Right renal pelvis (tissue), 4 donors: Measurements from ENCODE around the gene HRC. TPM values are rescaled to one million over a fixed set of nuclear protein-coding genes. Genes with fewer than 3 reads are reported as not detected.
"Not testable (repeated sequence)": the region's sequence is repeated elsewhere in the genome, so short reads cannot be mapped to it uniquely, and the experiment has no call there.

ENCODE experiments used
- DNase-seq, 4 donors: peaks; one replicate each; pipeline ENCODE4 v3.0.0-alpha.2; 2013; ENCODE audit warnings: low read depth in 4 of 4, low spot score in 3 of 4, missing footprints in 1 of 4
- polyA plus RNA-seq, 4 donors: library from polyadenylated mRNA; unstranded; fragments of 120-200 nt; gene quantifications; one replicate each; pipeline ENCODE4 v1.2.1, GENCODE V29; 2013; ENCODE audit not compliant: insufficient read length in 4 of 4

The HRC gene
- polyA plus RNA-seq, 4 donors, result 27.0 to 30.6 (median 29.7) TPM

DNA sequence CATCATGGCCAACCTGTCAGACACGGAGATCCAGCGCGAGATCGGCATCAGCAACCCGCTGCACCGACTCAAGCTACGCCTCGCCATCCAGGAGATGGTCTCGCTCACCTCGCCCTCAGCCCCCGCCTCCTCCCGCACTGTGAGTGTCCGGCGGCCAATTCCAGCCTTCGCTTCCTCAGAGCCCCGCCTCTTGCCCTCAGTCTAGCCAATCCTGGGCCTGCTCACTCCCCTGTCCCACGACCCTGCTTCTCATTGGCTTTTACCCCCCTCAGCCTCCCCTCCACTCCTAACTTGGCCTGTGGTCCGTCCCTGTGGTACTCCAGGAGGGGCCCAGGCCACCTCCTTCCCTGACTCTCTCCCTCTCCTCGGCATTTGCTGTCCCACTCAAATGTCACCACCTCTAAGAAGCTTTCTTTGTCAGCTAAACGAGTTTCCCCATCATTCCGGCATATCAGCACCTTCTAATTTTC, 12.3 kb downstream of the HRC start:
- peak in 2 of 4 donors; percentile 84 to 87 for DNase-seq

DNA sequence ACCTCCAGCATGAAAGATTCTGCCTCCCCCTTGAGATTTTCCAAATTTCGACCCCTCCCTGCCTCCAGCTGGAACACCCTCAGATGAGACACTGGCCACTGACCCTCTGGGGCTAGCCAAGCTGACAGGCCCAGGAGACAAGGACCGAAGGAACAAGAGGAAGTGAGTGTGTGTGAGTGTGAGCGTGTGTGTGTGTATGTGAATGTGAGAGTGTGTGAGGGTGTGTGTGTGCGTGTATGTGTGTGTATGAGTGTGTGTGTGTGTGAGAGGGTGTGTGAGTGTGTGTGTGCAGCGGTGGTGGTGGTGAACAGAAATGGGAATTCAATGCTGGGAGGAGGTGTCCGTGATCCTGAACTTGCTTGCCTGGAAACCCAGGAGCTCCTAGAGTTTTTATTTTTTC, 13.8 kb downstream of the HRC start:
- DNase-seq, result no peak

DNA sequence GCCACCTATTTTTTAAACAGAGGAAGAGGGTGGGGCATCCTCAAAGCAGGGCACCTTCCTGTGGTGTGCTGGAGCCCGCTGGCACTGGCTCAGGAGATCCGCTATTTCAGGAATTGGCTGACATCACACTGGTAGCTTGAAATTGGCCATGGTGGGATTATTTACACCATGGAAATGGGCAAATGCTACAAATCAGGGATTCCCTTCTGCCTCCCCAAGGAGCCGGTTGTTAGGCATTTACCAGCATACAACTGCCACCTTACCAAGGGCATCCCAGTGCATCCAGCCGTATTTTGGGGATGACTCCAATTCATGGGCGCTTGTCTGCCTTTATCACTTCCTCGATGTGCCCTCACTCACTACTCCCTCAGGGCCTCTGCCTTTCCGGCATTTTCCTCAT, 14.2 kb downstream of the HRC start:
- no peak for DNase-seq

DNA sequence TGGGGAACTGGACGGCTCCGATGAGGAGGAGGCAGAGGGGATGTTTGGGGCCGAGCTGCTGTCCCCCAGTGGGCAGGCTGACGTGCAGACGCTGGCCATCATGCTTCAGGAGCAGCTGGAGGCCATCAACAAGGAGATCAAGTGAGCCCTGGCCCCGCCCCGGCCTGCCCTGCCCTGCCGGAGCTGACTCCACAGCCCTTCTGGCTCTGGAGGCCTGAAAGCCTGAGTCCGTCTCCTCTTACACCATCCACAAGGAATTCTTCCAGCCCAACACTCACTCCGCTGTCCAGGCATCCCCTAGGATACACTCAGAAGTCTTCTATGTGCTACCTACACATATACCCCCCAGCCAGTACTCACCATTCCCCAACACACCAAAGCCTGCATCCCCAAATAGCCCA, 18.4 kb downstream of the HRC start:
- no peak for DNase-seq

DNA sequence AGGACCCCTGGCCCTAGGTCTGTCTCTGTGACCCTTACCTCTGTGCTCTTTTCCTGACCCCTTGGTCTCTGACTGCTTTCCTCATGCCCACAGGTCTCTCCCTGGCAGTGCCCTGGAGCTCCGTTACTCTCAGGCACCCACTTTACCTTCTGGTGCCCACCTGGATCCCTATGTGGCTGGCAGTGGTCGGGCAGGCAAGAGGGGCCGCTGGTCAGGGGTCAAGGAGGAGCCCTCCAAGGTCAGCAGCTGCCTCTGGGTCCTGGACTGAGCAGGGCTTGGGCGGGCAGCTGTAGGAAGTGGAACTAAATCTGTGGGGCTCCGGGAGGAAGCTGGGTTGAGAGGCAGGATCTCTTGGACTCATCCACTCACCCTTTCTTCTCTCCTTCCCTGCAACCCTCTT, 19.5 kb downstream of the HRC start:
- DNase-seq, result no peak

DNA sequence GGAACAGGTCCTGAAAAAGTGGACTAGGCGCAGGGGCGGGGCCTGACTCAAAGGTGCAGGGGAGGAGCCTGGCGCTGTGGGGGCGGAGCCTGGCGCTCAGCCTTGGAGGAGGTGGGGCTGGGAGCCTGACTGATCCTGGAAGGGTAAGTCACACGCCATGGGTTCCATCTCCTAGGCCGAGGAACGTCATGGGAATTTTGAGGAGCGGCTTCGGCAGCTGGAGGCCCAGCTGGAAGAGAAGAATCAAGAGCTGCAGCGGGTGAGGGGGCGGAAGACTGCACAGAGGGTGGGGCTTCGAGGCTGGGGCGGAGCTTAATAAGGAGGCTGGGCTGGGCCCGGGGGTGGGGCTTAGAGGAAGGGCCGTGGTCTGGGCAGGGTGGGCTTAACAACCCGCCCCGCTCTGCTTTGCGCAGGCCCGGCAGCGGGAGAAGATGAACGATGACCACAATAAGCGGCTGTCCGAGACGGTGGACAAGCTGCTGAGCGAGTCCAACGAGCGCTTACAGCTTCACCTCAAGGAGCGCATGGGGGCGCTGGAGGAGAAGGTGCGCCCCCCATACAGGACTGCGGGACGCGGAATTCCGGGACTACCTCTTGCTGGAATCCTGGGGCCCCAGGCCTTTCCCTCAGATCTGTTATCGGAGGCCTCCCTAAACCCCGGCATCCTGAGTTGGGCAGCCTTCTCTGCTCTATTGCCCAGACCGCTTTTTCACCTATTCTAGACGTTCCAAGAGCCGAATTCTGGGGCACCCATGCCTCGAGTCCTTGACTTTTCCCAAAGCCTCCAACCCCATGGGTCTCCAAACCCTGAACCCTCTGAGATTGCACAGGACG, 21.4 kb downstream of the HRC start:
- no peak for DNase-seq

DNA sequence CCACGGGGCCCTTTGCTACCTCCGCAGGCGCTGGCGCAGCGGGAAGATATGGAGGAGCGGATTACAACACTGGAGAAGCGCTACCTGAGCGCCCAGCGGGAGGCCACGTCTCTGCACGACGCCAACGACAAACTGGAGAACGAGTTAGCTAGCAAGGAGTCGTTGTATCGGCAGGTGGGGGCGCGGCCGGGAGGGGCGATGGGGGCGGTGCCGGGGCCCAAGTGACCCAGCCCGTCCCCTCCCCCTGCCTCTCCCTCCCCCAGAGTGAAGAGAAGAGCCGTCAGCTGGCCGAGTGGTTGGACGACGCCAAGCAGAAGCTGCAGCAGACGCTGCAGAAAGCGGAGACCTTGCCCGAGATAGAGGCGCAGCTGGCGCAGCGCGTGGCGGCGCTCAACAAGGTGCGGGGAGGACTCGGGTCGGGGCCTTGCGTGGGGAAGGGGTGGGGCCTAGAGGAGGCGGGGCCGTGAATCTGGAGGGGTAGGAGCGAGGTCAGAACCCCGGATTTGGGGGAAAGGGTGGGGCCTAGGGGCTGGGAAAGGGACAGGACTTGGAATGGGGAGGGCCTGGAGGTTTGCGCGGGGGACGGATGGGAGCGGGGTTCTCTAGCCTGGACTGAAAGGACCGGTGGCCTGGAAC, 22.1 kb downstream of the HRC start:
- DNase-seq, result no peak

DNA sequence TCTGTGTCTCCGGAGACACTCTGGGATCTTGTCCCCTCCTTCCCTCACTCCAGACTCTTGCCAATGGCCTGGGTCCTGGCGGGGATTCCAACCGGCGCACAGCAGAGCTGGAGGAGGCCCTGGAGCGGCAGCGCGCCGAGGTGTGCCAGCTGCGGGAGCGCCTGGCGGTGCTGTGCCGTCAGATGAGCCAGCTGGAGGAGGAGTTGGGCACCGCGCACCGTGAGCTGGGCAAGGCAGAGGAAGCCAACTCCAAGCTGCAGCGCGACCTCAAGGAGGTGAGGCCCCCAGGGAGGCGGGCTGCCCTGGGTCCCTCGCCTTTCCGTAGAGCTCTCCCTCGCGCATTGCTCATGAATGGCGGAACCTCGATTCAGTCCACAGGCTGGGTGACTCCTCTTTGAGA, 24.9 kb downstream of the HRC start:
- no peak for DNase-seq

DNA sequence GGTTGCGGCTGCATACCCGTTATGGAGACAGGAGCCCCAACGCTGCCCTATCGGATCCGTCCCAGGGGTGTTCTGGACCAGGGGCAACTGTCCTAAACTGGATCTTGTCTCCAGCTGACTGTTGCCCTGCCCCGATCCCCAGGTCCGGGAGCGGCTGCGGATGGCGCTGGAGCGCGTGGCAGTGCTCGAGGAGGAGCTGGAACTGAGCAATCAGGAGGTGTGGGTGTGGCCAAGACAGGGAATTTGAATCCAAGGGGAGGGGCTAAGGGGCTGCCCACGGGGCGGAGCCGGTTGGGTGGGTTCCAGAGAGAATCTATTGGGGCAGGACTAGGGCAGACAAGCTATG, 26.0 kb downstream of the HRC start:
- no peak for DNase-seq

DNA sequence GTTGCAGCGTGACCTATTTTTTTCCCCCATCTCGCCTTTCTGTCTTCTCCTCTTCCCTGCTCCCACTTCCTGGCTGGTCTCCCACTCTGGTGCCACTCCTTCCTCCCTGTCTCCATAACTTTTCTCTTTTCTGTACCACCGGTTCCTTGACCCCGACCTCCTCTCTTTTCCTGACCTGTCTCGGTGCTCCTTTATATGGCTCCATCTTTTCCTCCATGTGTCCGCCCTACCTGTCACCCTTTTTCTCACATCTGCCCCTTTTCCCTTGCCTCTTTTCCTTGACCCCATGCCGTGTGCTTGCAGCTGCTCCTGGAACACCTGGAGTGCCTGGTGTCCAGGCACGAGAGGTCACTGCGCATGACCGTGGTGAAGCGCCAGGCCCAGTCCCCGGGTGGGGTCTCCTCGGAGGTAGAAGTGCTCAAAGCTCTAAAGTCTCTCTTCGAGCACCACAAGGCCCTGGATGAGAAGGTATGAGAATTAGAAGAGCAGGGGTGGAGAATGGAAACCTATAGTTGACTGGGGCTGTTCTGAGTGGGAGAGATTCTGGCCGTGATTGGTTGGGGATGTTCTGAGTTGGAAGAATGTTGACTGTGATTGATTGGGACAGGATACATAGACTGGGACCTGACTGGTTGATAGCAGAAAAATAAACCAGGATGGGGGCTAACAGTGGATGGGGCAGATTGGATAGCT, 26.5 kb downstream of the HRC start:
- no peak for DNase-seq

DNA sequence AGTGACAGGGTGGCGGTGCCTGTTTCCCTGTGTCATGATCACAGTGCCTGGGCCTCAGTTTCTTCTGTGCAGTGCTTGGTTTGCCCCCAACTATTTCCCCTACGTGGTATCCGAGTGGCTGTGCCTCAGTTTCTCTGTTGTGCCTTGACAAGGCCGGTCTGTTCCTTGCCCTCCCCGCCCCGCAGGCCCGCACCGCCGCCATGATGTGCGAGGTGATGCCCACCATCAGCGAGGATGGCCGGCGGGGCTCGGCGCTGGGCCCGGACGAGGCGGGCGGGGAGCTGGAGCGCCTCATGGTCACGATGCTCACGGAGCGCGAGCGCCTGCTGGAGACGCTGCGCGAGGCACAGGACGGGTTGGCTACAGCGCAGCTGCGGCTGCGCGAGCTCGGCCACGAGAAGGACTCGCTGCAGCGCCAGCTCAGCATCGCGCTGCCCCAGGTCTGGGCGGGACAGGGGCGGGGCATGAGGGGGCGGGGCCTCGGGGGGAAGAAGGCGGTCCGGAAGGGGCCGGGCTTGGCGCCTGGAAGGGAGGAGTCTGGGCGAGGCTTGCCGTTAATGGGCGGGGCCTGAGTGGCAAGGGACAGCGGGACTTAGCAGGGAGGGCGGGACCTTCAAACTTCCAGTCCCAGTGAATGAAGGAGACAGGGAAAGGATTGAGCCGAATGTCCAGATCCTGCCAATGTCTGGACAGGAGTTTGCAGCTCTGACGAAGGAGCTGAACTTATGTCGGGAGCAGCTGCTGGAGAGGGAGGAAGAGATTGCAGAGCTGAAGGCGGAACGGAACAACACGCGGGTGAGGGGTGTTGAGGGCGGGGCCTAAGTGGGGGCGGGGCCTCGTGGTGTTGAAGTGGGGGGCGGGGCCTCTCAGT, 27.3 kb downstream of the HRC start:
- peak in 2 of 4 donors; percentile 92 to 94 for DNase-seq

DNA sequence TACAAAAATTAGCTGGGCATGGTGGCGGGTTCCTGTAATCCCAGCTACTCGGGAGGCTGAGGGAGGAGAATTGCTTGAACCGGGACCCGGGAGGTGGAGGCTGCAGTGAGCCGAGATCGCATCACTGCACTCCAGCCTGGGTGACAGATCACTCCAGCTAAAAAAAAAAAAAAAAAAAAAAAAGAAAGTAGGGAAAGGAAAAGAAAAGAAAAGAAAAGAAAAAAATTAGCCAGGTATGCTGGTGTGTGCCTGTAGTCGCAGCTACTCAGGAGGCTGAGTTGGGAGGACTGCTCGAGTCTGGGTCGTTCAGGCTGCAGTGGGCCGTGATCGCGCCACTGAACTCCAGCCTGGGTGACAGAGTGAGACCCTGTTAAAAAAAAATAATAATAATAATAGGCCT, 28.0 kb downstream of the HRC start:
- DNase-seq, result not testable (repeated sequence)

DNA sequence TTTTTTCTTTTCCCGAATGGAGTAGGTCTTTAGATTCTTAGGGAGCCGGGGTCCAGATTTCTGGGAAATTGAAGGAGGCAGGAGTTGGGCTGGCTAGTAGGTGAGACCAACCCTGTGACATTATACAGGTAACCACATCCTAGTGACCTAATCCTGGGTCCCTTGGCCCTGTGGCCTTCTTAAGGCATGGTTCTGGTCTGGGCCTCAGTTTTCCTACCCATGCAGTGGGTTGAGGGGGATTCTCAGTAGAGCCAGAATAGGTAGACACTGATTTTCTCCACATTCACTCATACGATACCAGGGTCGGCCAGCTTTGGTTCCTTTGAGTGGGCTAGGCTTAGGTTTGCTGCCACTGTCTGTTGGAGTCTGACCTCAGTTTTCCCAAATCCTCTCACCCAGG, 28.6 kb downstream of the HRC start:
- no peak for DNase-seq

DNA sequence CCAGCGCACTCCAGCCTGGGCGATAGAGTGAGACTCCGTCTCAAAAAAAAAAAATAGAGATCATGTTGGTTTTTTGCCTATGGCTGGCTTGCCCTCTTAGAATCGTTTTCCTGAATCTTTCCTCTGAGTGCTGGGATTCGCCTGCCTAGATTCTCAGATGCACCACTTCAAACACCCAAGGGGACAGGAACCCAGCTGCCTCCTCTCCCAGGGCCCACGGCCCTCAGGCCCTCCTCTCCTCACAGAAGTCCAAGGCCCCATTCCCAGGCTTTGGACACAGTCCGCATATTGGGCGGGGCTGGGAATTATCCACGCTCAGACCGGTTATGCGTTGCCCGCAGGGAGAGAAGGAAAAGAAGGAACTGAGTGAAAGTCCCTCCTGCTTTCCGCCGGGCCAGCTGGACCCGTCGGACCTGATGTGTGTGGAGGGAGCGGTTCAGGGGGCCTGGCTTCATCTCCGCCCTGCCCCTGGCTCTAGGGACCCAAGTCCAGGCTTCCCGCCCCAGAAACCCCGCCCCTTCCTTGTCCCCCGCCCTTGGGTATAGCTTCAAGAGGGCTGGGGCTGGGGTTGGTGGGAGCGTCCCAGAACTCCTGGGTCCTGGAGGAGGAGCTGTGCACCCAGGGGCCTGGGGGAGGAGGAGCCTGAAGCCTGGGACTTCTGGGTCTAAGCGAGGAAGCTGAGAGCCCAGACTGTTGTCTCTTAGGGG, 30.0 kb downstream of the HRC start:
- no peak for DNase-seq

DNA sequence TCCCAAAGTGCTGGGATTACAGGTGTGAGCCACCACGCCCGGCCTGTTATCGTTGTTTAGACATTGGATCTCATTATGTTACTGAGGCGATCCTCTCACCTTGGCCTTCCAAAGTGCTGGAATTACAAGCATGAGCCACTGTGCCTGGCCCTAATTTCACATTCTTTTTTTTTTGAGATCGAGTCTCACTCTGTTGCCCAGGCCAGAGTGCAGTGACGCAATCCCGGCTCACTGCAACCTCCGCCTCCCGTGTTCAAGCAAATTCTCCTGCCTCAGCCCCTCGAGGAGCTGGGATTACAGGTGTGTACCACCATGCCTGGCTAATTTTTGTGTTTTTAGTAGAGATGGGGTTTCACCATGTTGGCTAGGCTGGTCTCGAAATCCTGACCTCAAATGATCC, 31.9 kb downstream of the HRC start:
- not testable (repeated sequence) for DNase-seq

DNA sequence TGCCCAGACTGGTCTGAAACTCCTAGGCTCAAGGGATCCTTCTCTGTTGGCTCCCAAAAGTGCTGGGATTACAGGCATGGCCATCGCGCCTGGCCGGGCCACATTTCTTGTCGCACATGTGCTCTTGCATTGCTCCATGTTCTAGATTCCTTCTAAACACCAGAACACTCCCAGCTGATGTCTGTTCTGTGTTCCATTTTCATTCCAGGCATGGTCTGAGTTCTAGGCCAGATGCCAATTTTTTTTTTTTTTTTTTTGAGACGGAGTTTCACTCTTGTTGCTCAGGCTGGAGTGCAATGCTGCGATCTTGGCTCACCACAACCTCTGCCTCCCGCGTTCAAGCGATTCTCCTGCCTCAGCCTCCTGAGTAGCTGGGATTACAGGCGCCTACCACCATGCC, 33.4 kb downstream of the HRC start:
- DNase-seq, result not testable (repeated sequence)

DNA sequence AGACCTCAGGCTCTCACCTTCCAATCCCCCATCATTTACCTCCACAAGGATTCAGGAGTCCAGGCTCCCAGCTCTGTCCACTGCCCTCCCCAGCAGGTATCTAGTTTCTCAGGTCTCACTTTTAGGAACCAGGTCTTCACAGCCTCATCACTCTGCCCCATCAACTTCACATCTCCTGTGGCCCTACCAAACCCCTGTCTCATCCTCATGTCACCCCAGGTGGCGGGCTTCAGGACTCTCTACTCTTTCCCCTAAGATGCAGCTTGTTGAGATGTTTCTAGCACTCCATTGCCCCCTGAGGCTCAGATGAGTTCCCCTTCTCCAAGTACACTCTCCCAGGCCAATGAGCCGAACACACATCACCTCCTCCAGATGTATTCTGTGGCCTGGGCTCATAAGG, 34.3 kb downstream of the HRC start:
- no peak for DNase-seq

DNA sequence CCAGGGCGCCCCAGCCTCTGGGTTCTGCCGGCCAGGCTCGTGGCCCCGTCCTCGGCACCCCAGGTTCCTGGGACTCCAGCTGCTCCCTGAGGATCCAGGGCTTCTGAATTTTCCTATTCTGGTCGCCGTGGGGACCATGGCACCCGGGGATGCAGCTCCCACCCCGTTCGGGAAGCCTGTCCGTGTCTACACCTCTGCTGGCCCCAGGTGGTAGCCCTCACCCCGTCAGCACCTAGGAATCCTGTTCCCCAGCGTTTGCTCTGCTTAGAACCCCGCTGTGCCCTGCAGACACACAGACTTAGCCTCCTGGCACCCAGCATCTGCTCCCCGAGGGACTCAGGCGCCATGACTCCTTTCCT, 34.9 kb downstream of the HRC start:
- DNase-seq, result no peak

DNA sequence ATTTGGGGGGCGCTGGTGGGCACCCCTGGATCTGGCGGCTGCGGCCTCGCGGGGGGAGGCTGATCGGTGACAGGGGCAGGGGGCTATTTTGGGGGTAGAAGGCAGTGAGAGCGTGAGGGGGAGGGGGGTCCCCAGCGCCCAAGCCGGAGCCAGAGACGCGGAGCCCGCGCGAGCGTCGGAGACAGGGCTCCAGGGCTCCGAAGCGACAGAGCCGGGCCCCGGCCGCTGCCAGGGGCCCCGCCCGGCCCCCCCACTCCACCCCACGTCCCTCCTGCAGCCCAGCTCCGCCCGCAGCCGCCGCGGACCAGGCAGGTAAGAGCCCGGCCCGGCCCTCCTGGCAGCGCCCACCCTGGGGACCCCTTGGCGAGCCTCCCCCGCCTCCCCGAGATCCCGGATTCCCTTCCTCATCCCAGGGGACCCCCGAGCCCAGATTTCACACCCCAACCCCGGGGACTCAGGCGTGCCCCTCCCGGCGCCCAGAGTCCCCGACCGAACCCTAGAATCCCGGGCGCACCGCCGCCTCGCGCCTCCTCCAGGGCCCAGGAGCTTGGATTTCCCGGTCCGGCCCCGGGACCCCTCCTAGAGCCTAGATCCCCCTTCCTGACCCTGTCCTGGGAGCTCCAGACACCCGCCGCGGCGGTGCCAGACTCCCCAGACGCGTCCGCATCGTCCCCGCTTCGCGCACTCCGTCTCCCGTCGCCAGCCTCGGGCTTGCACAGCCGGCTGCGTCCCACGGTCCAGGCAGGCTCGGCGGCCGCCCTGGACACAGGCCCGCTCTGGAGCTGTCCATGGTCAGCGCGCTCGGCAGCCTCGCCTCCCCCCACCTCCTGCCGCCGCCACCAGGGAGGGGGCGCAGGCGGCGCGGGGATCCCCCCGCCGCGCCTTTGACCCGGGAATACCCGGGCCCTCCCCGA, 35.5 kb downstream of the HRC start, which contains the start of gene PPFIA3:
Gene PPFIA3, plus strand, starts transcription at position 134 of the 914 bp plus-strand sequence. CDS start 8,330 bp downstream, outside the sequence.
- no peak for DNase-seq
